Endothelial cell of umbilical vein (primary cell): ENCODE data around the gene GJB4. TPM values are rescaled to one million over a fixed set of nuclear protein-coding genes. Genes with fewer than 3 reads are reported as not detected.

Source experiments
- BruUV-seq: library from RNA; stranded (reverse); fragments of 400-500 nt; replicated peaks from 2 replicates; lab custom pipeline; 2021; lab: Mats Ljungman, UMichigan
- CTCF ChIA-PET: fragments of 300-600, 350-600 bp; sonication (Branson Sonifier 250); formaldehyde crosslinking; loops from one replicate; lab custom pipeline; 2021; ENCODE audit warnings: antibody characterized with exemption, inconsistent platforms; lab: Charles Lee
- POLR2A ChIA-PET: fragments of 300-600, 350-600 bp; sonication (Branson Sonifier 250); formaldehyde crosslinking; loops from one replicate; lab custom pipeline; 2021; ENCODE audit warnings: antibody characterized with exemption, inconsistent platforms; lab: Charles Lee
- DNase-seq: peaks from one replicate; pipeline ENCODE4 v3.0.0-alpha.2; 2011; ENCODE audit warnings: low read depth, low spot score
- FAIRE-seq: peaks from 2 replicates; lab custom pipeline; 2011; peaks lifted over from hg19 to GRCh38; lab: Jason Lieb, UNC
- H2AFZ ChIP-seq: 2 replicates; pipeline ENCODE4 v1.6.0; 2012; ENCODE audit warnings: low read depth, low read length, control low read depth, inconsistent platforms
- H3K27ac ChIP-seq: 2 replicates; pipeline ENCODE4 v1.5.1; 2011; ENCODE audit warnings: low read depth, mild to moderate bottlenecking, control low read depth, low read length, moderate library complexity; ENCODE audit not compliant: insufficient read depth
- H3K27me3 ChIP-seq, 2 experiments: 2 replicates each; pipeline versions ENCODE4 v1.6.0 to v1.6.1; 2011; ENCODE audit warnings: low read length in 2 of 2, mixed read lengths in 1 of 2; ENCODE audit not compliant: control insufficient read depth in 2 of 2, insufficient read depth in 2 of 2
- H3K36me3 ChIP-seq, 2 experiments: 2 replicates in 1 of 2; 3 replicates in 1 of 2; pipeline ENCODE4 v1.5.1; 2011; ENCODE audit warnings: low read length in 2 of 2, mild to moderate bottlenecking in 1 of 2, moderate library complexity in 1 of 2; ENCODE audit not compliant: control insufficient read depth in 2 of 2, insufficient read depth in 2 of 2; ENCODE audit errors: extremely low read depth in 1 of 2
- H3K4me1 ChIP-seq: 3 replicates; pipeline ENCODE4 v1.5.1; 2011; ENCODE audit warnings: mild to moderate bottlenecking, low read length; ENCODE audit not compliant: control insufficient read depth, insufficient read depth; ENCODE audit errors: extremely low read depth
- H3K4me2 ChIP-seq: 2 replicates; pipeline ENCODE4 v1.6.1; 2011; ENCODE audit warnings: low read length, control low read depth, mixed read lengths; ENCODE audit not compliant: insufficient read depth
- H3K4me3 ChIP-seq, 3 experiments: fragments of 200-600 bp in 1 of 3; sonication (generic), shearing (Covaris generic) in 1 of 3; replicated peaks in 1 of 3; 2 replicates each; pipeline ENCODE4 v1.5.1; 2011 to 2016; ENCODE audit warnings: control low read depth in 3 of 3, low read length in 3 of 3, mild to moderate bottlenecking in 2 of 3, inconsistent platforms in 1 of 3, low read depth in 1 of 3, moderate library complexity in 1 of 3; ENCODE audit not compliant: insufficient read depth in 1 of 3
- H3K79me2 ChIP-seq: 2 replicates; pipeline ENCODE4 v1.6.0; 2012; ENCODE audit warnings: low read length, inconsistent platforms; ENCODE audit not compliant: control insufficient read depth, insufficient read depth
- H3K9ac ChIP-seq: replicated peaks from 2 replicates; pipeline ENCODE3; 2011; ENCODE audit warnings: low read length, control low read depth; ENCODE audit not compliant: insufficient read depth; ENCODE audit errors: extremely low read depth
- H3K9me1 ChIP-seq: replicated peaks from 3 replicates; pipeline ENCODE4 v1.6.0; 2011; ENCODE audit warnings: mild to moderate bottlenecking, low read length; ENCODE audit not compliant: control insufficient read depth, insufficient read depth; ENCODE audit errors: extremely low read depth
- H3K9me3 ChIP-seq: replicated peaks from 2 replicates; pipeline ENCODE4 v1.5.1; 2012; ENCODE audit warnings: low read length, inconsistent platforms; ENCODE audit not compliant: control insufficient read depth, insufficient read depth
- H4K20me1 ChIP-seq: replicated peaks from 2 replicates; pipeline ENCODE3; 2011; ENCODE audit warnings: mild to moderate bottlenecking, low read length; ENCODE audit not compliant: control insufficient read depth, insufficient read depth; ENCODE audit errors: extremely low read depth
- CTCF ChIP-seq, 2 donors: IDR thresholded peaks; 1 replicate in 1 of 2; 2 replicates in 1 of 2; pipeline ENCODE4 v1.5.1; 2011; ENCODE audit warnings: low read length in 2 of 2, mild to moderate bottlenecking in 2 of 2, moderate library complexity in 2 of 2, control low read depth in 1 of 2, inconsistent platforms in 1 of 2, low read depth in 1 of 2; ENCODE audit not compliant: insufficient read depth in 1 of 2; ENCODE audit errors: extremely low read depth in 1 of 2
- FOS ChIP-seq: IDR thresholded peaks from 2 replicates; pipeline ENCODE4 v1.6.1; 2011; ENCODE audit warnings: mild to moderate bottlenecking, low read length, moderate library complexity, borderline replicate concordance; ENCODE audit not compliant: insufficient read depth
- GATA2 ChIP-seq: IDR thresholded peaks from 2 replicates; pipeline ENCODE4 v1.7.0; 2011; ENCODE audit warnings: low read depth, mild to moderate bottlenecking, moderate library complexity, mixed read lengths, low read length; ENCODE audit not compliant: insufficient read length, insufficient read depth
- MAX ChIP-seq: IDR thresholded peaks from 2 replicates; pipeline ENCODE4 v1.6.1; 2011; ENCODE audit not compliant: insufficient read depth, insufficient read length
- MYC ChIP-seq: IDR thresholded peaks from one replicate; pipeline ENCODE4 v1.6.1; 2011; ENCODE audit warnings: mild to moderate bottlenecking, low read depth, low read length
- POLR2AphosphoS5 ChIP-seq: IDR thresholded peaks from 2 replicates; pipeline ENCODE4 v1.6.1; 2012; ENCODE audit warnings: low read depth, mild to moderate bottlenecking, control low read depth, low read length, moderate library complexity; ENCODE audit not compliant: insufficient read depth
- dilution Hi-C: fragments of 300-500 bp; cut with MboI; formaldehyde crosslinking; loops from one replicate; pipeline ENCODE4 v1.15.0; 2019; ENCODE audit warnings: low sequenced_read_pairs; ENCODE audit not compliant: extremely low pct_ligation_motif_present
- intact Hi-C: fragments of 100-400 bp; cut with micrococcal nuclease; formaldehyde crosslinking; loops from one replicate; pipeline ENCODE4 v1.10.0; 2022
- polyA plus RNA-seq, 4 experiments: library from polyadenylated mRNA; depleted of rRNA in 3 of 4; stranded (reverse) in 3 of 4; unstranded in 1 of 4; fragments of >200 nt; gene quantifications; 2 replicates each; pipeline versions ENCODE4 v1.2.1 to v1.2.3, GENCODE V29; 2011 to 2012; ENCODE audit warnings: missing spikeins in 1 of 4
- total RNA-seq: library from RNA; stranded (reverse); gene quantifications from 2 replicates; pipeline ENCODE4 v1.2.3, GENCODE V29; 2021

The GJB4 gene
- total and polyA plus RNA-seq, 2 donors (not counting 3 experiments of a cell fraction or from before 2014, with no cell fraction given) = not detected

GRCh38 chr1:34761776-34762307, 2.3 kb downstream of the GJB4 start:
- Histone ChIP-seq H3K4me3 (no peak overlapping the region), H3K79me2 (no peaks in the 10 kb centered on the region), H3K9me1 (no peaks in the 10 kb centered on the region), H3K27ac (no peak overlapping the region), H3K4me1 (no peaks in the 10 kb centered on the region), H3K9ac (no peak overlapping the region), H3K9me3 (no peaks in the 10 kb centered on the region), H3K4me2 (no peak overlapping the region), H4K20me1 (no peaks in the 10 kb centered on the region), H2AFZ (no peak overlapping the region), H3K36me3 (no peaks in the 10 kb centered on the region), H3K27me3 (no peaks in the 10 kb centered on the region)
- dilution Hi-C loops (no loop called here), intact Hi-C loops (no loop called here)
- CTCF ChIA-PET = no interaction called here
- POLR2A ChIA-PET = no interaction called here
- no TSS peak for BruUV-seq
- TF ChIP-seq MYC (no peak), MAX (no peak), GATA2 (no peak), FOS (no peak), POLR2AphosphoS5 (no peak), CTCF (IDR thresholded peaks at IDR 0.05; ENCODE audit: extremely low read depth in 1 of 2, insufficient read depth in 1 of 2, low read depth in 1 of 2, low read length in 2 of 2) (no peak)
- DNase-seq = no peak
- FAIRE-seq = no peak
